NCI-H146 treated with DMSO at 0.1 percent for 48 hours (cell line): Measurements from ENCODE around the gene DICER1.

ENCODE experiments used
- DNase-seq: peaks from one replicate; lab custom pipeline; 2025; ENCODE audit not compliant: unreplicated experiment; lab: John Stamatoyannopoulos, UW

DICER1 gene

GRCh38 chr14:95092723-95093122 is 64.6 kb downstream of the DICER1 start:
- DNase-seq = no peak

- no peak for DNase-seq
Measured at GRCh38 chr14:95091581-95091980, 65.7 kb downstream of the DICER1 start.

- DNase-seq = no peak
Measured at GRCh38 chr14:95088665-95089064, 68.7 kb downstream of the DICER1 start.

DNA sequence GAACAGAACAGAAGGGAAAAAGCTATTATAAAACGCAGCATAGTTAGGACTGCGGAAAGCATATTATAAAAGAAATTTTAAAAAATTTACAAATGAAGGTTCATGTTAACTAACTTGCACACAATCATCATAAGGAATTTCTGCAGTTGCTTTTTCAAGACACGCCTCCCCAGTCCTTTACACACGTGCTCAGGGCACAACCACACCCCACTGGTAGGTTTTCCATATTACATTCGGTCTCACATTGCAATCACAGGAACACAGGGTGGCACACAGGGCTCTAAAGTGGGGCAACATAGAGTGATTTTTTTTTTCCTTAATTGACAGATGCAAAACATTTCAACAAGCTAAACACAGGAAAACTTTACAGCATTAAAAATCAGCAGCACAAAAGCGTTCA is 69.7 kb downstream of the DICER1 start:
- no peak for DNase-seq

DNA sequence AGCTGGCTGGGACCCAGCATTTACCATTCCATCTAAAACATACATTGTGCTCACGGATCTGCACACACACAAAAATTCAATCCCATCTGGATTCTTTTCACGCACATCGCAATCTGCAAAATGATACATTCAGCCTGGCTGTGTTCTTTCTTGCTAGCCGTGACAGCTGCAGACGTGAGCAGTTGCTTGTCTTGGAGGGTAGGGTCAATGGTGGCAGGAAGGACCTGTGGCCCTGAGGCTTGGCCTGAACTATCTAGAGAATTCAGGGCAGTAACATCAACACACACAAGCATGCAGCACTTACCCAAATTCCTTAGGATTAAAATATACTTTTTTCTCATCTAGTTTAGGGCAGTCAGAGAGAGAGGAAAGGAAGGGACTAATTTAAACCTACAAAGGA is 72.0 kb downstream of the DICER1 start:
- DNase-seq = no peak

DNA sequence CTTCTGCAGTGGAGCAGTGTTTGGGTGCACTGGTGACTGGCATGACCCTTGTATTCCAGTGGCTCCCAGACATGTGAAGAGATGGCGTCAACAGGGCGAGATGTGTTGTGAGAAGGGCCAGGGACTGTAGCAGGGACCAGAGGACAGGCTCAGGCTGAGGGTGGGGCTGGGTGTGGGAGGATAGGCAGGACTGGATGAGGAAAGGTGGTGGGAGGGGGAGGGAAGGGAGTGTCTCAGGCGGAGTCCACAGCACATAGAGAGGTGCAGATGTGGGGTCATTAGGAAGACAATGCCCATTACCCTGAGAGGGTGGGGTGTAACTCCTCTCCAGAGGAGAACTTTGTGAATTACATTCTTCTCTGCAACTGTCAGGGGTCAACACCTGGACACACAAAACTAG is 78.5 kb downstream of the DICER1 start:
- no peak for DNase-seq

GRCh38 chr14:95077345-95077744 is 80.0 kb downstream of the DICER1 start:
- DNase-seq = no peak

DNA sequence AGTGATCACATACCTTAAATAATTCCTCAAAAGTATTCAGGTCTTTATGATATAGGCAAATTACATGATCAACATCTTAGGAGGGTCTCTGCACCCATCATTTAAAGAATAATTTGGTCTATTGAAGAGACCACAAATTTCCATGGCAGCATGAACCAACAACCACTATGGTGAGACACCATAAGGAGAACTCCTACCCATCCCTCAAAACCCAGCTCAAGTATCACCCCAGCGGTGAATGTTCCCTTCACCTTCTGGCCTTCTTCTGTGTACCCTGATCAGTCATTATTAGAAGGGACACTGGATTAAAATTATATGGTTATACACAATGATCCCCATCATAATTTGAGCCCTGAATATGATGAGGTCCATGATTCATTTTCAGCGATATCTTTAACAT is 81.5 kb downstream of the DICER1 start:
- DNase-seq = no peak

DNA sequence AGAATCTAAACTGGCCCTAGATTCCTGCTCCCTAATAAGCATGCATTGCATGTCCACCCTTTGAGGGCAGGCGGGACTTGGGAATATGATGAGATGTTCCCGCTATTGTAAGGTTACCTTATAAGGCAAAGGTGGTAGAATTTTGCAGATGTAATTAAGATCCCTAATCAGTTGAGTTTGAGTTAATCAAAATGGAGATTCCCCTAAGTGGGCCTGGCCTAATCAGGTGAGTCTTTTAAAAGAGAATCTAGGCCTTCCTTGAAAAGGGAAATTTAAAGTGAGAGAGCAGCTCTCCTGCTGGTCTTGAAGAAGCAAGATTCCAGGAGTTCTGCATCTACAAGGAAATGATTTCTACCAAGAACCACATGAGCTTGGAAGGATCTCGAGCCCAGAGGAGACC is 83.4 kb downstream of the DICER1 start:
- no peak for DNase-seq

DNA sequence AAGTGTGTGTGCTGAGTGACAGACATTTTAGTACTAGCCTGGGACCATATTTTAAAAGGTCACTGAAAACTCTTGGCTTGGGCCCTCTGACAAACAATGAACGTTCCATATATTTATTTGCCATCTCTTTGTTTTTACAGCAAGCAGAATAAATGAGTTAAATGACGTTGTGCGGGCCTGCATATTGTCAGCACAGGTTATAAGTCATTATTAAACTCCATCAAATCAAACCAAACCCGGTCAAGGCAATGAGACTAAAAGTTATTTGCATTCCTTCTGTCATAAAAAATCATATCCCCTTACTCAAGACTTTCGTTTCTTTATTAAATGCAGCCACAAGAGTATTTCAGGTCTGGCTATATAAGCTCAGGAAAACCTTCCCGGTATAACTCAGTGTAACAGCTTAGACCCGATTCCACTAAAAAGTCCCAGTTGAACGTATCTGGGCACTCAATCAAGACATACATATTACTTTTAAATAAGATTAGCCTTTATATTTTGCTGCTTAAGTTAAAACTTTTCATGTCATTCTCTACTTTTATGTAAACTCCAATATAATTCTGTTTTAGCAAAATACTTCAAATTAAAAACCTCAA is 84.9 kb downstream of the DICER1 start:
- DNase-seq = no peak

GRCh38 chr14:95071649-95072280 is 85.6 kb downstream of the DICER1 start:
- DNase-seq = peak; percentile 30

- no peak for DNase-seq
Measured at GRCh38 chr14:95070748-95071435, 86.4 kb downstream of the DICER1 start.

GRCh38 chr14:95069547-95069946 is 87.8 kb downstream of the DICER1 start:
- no peak for DNase-seq

- DNase-seq = no peak
Measured at GRCh38 chr14:95069018-95069417, 88.3 kb downstream of the DICER1 start.

- no peak for DNase-seq
Measured at GRCh38 chr14:95068521-95068920, 88.8 kb downstream of the DICER1 start.

- DNase-seq = no peak
Measured at GRCh38 chr14:95068080-95068479, 89.2 kb downstream of the DICER1 start.

GRCh38 chr14:95067526-95067925 is 89.8 kb downstream of the DICER1 start:
- DNase-seq = no peak

GRCh38 chr14:95066427-95066986 is 90.8 kb downstream of the DICER1 start:
- no peak for DNase-seq

DNA sequence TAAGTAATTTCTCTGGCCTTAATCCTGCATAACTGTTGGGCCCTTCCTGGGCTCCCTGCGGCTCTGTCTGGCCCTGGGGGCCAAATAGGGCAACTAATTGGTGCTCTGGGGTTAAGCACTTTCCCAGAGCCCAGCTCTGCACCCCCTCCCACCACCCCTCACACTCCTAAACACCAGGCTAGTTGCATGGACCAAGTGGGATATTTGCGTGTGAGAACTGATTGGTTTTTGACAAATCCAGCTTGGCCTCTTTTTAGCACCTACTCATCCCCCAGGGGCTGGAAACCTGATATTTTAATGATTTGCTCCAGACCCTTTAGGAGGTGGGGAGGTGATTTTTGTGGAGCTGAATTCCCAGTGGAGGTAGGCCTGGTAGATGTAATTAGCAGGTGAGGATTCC is 91.9 kb downstream of the DICER1 start:
- DNase-seq = no peak

DNA sequence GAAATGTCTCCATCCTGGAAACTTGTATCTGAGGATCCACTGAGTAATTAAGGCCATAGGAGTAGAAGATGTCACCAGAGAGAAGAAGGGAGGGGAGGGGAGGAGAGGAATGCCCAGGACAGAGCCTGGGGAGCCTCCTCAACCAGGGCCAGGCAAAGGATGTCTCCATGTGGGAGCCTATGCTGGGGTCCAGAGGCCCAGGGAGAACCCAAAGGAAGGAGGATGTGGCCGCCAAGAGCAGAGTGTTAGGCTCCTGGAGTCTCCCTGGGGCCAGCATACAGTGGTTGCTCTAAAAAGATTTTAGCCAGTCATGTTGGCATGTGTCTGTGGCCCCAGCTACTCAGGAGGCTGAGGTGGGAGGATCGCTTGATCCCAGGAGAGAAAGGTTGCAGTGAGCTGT is 92.6 kb downstream of the DICER1 start:
- no peak for DNase-seq

DNA sequence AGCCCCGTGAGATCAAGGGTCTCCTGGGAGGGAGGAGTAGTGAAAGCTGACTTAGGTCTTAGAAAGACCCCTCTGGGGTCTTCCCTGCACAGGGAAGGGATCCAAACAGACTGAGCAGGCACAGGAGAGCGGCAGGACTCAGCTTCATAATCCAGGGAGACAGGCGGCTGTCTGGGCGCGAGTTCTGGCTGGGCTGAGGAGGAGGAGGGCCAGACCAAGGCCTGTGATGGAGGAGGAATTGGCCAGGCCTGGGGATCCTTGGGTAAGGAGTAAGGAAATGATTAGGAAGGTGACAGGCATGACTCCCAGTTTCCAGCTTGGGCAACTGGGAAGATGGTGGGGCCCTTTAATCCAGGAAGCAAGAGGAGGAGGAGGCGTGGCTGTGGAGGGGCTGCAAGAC is 93.1 kb downstream of the DICER1 start:
- no peak for DNase-seq

DNA sequence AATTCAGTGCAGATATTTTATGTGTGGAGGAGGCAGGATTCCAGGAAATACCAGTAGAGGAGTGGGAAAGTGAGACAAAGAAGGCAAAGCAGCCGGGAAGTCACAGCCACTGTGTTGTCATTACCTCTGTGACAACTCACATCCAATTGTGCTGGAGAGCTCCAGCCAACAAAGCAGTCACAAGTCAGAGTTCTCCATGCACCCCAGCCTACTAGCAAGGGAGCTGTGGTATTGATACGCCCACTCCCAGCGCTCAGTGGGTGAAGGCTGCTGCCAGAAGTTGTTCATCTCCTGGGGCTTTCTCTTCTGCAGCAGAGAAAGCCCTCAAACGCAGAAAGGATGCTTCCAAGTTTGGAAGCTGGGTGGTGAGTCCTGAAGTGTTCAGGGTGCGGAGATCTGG is 93.9 kb downstream of the DICER1 start:
- no peak for DNase-seq
